H1 (cell line): ENCODE measurements around the gene PLCB3.

Experiments used
- CBX8 ChIP-seq: fragments of 300-800, 300-1000 bp; sonication (generic); IDR thresholded peaks from 2 replicates; pipeline ENCODE4 v1.7.1; 2016; ENCODE audit warnings: low read depth, low read length, borderline replicate concordance
- MAX ChIP-seq: IDR thresholded peaks from 2 replicates; pipeline ENCODE4 v1.6.1; 2012; ENCODE audit warnings: inconsistent platforms
- PHF8 ChIP-seq: fragments of 200-600 bp; sonication (generic); conservative IDR thresholded peaks from 2 replicates; pipeline ENCODE4 v1.7.1; 2012; ENCODE audit warnings: low read depth, mild to moderate bottlenecking, inconsistent platforms, low read length, moderate library complexity
- POLR2A ChIP-seq, 2 experiments: IDR thresholded peaks; 1 replicate in 1 of 2; 2 replicates in 1 of 2; pipeline ENCODE4 v1.6.1; 2011; ENCODE audit warnings: low read depth in 2 of 2, low read length in 2 of 2, mild to moderate bottlenecking in 2 of 2; ENCODE audit errors: control extremely low read depth in 1 of 2
- POLR2AphosphoS5 ChIP-seq: IDR thresholded peaks from 2 replicates; pipeline ENCODE4 v1.6.1; 2011; ENCODE audit warnings: low read depth, low read length
- SRF ChIP-seq: IDR thresholded peaks from 2 replicates; pipeline ENCODE4 v1.6.1; 2011; ENCODE audit warnings: mild to moderate bottlenecking, low read depth, low read length, moderate library complexity
- TF ChIP-seq, protein P1 (sequence below), 3 experiments: IDR thresholded peaks; 1 replicate in 2 of 3; 2 replicates in 1 of 3; pipeline versions ENCODE4 v1.5.1 to v1.6.1; 2011; ENCODE audit warnings: low read length in 3 of 3, mild to moderate bottlenecking in 3 of 3, inconsistent platforms in 2 of 3, low read depth in 1 of 3, moderate library complexity in 1 of 3; ENCODE audit not compliant: insufficient read depth in 1 of 3; ENCODE audit errors: control extremely low read depth in 1 of 3

DNA sequence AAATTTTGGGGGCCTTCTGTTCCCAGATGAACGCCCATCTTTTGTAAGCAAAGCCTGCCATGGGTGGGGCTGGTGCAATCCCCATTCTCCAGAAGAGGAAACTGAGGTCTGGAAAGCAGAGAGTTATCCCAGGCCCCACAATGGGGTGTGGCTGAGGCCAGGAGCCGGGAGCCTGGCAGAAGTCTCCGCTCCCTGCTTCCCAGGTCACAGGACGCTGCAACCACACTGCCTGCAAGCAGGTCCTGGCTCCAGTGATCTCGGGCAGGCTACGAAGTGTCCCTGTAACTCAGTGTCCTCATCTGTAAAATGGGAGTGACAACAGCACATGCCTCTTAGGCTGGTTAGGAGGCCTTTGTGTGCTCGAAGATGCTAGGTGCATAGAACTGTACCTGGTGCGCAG lies 1.7 kb downstream of the PLCB3 start:
- TF ChIP-seq POLR2AphosphoS5 (no peak), CBX8 (no peak), MAX (no peak), POLR2A (IDR thresholded peaks at IDR 0.05; ENCODE audit: control extremely low read depth in 1 of 2, low read depth in 2 of 2, low read length in 2 of 2) (no peak), PHF8 (no peak), SRF (no peak)
- TF ChIP-seq, protein P1, sequence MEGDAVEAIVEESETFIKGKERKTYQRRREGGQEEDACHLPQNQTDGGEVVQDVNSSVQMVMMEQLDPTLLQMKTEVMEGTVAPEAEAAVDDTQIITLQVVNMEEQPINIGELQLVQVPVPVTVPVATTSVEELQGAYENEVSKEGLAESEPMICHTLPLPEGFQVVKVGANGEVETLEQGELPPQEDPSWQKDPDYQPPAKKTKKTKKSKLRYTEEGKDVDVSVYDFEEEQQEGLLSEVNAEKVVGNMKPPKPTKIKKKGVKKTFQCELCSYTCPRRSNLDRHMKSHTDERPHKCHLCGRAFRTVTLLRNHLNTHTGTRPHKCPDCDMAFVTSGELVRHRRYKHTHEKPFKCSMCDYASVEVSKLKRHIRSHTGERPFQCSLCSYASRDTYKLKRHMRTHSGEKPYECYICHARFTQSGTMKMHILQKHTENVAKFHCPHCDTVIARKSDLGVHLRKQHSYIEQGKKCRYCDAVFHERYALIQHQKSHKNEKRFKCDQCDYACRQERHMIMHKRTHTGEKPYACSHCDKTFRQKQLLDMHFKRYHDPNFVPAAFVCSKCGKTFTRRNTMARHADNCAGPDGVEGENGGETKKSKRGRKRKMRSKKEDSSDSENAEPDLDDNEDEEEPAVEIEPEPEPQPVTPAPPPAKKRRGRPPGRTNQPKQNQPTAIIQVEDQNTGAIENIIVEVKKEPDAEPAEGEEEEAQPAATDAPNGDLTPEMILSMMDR (IDR thresholded peaks at IDR 0.05; ENCODE audit: control extremely low read depth in 1 of 3, insufficient read depth in 1 of 3, low read depth in 1 of 3, low read length in 3 of 3): no peak
